ENCODE results near the gene FOLR1.

FOLR1 gene

GRCh38 chr11:72224564-72225410 lies 32.8 kb downstream of the FOLR1 start, which contains the start of gene INPPL1:
Gene INPPL1 (plus strand): TSS chr11:72224767. CDS start chr11:72224985, 218 bp downstream.
- peak; percentile 33 for DNase-seq

DNA sequence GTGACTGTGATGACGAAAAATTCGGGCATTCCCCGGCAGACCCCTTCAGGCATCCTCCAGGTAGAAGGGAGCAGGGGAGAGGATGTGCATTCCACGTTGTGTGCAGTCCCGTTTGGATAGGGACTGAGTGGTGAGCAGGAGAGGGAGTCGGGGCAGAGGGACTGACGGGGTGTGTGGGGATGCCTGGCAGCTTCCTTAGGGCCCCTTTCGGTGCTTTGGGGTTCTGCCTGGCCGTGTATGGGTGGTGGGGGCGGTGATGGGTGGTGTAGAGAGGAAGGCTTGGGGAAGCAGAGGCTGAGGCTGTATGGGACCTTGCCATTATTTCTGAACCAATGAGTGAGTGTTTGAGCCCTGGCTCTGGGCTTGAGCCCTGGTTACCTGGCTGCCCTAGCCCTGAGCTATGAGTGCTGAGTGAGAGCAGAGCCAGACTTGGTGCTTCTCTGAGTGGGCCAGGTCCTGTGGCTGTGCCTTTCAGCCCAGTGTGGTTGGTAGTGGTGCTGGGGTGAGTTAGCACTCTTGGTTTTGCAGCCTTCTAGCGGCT lies 33.5 kb downstream of the FOLR1 start:
- peak; percentile 38 for DNase-seq

- DNase-seq, result no peak
These were observed 34.8 kb downstream of the FOLR1 start for GRCh38 chr11:72226701-72227100.

- no peak for DNase-seq
These were observed 35.6 kb downstream of the FOLR1 start for GRCh38 chr11:72227316-72228228.

- DNase-seq, result no peak
These were observed 36.4 kb downstream of the FOLR1 start for GRCh38 chr11:72228229-72228843.

DNA sequence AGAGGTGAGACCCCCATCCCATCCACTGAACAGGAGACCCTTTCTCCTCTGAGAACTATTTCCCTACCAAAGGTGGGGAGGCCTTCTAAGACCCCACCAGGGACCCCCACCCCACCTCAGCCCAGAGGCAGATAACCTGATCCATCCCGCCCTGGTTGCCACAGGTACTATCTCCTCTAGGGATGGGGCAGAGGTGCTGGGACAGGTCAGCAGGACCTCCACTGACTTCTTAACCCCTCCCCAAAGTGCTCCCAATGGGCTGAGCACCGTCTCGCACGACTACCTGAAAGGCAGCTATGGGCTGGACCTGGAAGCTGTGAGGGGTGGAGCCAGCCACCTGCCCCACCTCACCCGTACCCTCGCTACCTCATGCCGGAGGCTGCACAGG lies 36.9 kb downstream of the FOLR1 start:
- no peak for DNase-seq

DNA sequence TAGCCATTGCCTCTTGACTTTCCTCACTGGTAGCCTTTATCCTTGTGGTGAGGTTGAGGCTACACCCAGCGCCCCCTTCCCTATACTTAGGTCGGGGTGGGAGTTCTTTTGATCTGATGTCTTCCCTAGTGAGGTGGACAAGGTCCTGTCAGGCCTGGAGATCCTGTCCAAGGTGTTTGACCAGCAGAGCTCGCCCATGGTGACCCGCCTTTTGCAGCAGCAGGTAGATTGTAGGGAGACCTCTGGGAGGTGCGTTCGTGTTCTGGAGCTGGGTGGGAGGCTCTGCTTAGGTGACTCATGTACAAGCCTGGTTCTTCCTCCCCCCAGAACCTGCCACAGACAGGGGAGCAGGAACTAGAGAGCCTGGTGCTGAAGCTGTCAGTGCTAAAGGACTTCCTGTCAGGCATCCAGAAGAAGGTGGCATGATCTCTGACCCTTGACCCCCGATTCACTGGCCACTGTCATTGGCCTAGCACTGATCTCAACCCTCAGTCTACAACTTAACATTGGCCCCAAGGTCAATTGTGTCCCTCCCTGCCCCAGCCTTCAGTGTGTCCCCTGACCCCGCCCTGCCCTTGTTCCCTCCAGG lies 37.5 kb downstream of the FOLR1 start:
- DNase-seq, result no peak

- no peak for DNase-seq
These were observed 38.2 kb downstream of the FOLR1 start for GRCh38 chr11:72229925-72230763.

DNA sequence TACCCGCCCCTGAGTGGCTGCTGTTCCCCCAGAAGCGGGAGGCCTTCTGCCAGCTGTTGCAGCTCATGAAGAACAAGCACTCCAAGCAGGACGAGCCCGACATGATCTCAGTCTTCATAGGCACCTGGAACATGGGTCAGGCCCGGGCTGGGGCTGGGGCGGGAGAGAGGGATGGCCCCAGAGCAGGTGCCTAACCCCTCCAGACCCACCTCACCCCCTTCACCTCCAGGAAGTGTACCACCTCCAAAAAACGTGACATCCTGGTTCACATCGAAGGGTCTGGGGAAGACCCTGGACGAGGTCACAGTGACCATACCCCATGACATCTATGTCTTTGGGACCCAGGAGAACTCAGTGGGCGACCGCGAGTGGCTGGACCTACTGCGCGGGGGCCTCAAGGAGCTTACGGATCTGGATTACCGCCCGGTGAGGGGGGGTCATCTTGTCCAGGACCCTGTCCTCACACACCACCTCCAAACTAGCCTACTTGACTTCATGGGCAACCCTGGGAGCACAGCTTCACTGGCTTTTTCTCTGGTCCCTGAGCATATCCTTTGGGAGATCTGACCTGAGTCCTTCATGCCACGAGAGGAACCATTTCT lies 38.9 kb downstream of the FOLR1 start:
- no peak for DNase-seq

DNA sequence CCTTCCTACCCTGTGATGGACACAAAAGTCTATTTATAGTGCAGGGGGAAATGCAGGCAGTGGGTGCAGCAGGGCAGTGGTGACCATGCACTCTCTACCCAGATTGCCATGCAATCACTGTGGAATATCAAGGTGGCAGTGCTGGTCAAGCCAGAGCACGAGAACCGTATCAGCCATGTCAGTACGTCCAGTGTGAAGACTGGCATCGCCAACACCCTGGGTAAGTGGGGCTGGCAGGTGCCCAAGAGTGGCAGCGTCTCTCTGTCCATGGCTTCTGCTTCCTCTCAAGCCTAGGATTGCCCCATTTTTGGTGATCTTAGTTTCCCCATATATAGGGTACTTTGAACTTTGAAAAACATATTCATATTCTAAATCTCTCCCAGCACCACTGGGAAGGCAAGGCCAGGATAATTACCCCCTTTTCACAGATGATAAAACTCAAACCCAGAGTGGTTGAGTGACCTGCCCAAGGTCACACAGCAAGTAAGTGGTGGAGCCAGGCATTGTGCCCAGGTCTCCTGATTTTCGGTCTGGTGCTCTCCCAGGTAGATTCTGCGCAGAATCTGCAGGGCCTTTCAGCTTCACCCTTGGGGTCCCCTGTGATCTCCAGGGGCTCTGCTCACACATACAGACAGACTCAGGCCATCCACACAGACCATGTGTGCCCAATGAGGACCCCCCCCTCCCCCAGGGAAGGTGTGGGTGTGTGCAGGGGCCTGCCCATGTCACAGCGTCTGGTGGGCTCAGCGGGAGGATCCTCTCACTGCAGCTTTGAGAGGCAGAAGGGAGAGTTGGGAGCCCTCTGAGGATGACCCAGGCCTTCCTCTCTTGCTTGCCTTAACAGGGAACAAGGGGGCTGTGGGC lies 39.7 kb downstream of the FOLR1 start:
- DNase-seq, result no peak

- no peak for DNase-seq
These were observed 40.5 kb downstream of the FOLR1 start for GRCh38 chr11:72232260-72233055.

DNA sequence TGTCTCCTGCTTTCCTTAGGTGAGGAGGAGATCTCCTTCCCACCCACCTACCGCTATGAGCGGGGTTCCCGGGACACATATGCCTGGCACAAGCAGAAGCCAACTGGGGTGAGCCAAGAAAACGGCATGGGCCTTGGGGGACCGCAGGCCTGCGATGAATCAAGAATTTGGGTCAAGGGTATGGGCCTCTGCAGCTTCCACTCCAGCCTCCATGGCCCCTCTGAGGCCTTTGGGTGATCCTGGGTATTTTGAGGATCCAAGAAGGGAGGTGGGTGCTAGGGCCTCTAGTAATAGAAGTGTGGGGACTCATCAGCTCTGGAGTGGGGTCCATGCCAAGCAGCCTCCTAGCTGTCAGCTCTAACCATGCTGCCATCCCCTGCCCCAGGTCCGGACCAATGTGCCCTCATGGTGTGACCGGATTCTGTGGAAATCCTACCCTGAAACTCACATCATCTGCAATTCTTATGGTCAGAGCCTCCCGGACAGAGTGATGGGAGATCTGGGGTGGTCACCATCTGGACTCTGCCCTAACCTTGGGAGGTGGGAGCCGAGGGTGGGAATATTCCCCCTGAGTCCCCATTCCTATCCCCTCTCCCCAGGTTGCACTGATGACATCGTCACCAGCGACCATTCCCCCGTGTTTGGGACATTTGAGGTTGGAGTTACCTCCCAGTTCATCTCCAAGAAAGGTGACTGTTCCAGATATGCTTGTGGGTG lies 41.3 kb downstream of the FOLR1 start:
- no peak for DNase-seq

DNA sequence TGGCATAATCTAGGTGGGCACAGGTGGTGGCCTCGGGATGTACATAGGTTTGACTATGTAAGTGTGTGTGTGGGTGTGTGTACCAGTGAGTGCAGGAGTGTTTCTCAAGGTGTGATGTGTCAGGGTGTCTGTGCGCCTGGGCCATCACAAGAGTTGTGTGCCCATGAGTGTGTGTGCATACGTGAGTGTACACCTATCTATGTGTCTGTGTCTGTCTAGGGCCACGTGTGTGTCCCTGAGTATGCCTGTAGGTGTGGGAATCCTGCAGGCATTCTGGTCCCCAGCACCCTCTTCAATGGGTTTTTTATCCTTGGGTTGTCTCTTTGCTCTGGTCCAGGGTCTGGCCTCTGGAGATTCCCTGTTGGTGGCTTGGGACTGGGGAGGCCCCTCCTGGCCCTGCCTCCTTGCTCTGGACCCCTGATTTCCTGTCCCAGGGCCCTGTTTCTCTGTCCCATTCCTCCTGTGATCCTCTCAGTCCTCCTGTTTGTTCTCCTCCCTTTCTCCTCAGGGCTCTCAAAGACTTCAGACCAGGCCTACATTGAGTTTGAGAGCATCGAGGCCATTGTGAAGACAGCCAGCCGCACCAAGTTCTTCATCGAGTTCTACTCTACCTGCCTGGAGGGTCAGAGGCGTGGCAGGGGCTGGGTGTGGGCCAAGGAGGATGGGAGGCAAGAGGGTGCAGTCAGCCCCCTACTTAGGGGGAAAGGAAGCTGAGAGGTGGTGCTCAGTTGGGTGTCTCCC lies 42.0 kb downstream of the FOLR1 start:
- DNase-seq, result no peak

- DNase-seq, result no peak
These were observed 42.5 kb downstream of the FOLR1 start for GRCh38 chr11:72234514-72234830.

- DNase-seq, result no peak
These were observed 43.0 kb downstream of the FOLR1 start for GRCh38 chr11:72234920-72235319.

DNA sequence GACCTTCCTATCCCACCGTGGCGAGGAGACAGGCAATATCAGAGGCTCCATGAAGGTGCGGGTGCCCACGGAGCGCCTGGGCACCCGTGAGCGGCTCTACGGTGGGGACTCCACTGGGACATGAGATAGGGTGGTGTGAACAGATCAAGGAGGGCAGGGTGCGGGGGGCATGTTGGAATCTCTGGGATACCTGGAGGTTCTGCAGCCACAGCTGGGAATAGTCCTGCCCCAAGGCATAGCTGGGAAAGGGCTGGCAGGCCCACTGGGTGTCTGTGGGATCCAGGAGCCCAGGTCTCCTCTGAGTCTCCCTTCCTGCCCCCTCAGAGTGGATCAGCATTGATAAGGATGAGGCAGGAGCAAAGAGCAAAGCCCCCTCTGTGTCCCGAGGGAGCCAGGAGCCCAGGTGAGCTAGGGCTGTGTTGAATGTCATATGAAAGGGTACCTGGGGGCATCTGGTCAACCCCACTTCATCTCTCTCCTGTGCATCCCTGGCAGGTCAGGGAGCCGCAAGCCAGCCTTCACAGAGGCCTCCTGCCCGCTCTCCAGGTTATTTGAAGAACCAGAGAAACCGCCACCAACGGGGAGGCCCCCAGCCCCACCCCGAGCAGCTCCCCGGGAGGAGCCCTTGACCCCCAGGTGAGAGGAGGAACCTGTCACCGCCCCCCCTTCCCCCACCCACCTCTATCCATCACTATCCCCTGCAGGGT lies 43.6 kb downstream of the FOLR1 start:
- DNase-seq, result no peak

- no peak for DNase-seq
These were observed 44.2 kb downstream of the FOLR1 start for GRCh38 chr11:72236083-72236697.

All from stimulated activated CD4-positive, alpha-beta T cell treated with anti-CD3 and anti-CD28 coated beads, Interleukin-1b, Interleukin-23, amount 100 ng/mL, for 48 hours (primary cell).